Uterus (tissue), 4 donors: Measurements from ENCODE around the gene ADAMTS1. TPM values are rescaled to one million over a fixed set of nuclear protein-coding genes. Genes with fewer than 3 reads are reported as not detected.

Experiments
- DNase-seq, 2 donors: peaks; one replicate each; pipeline ENCODE4 v3.0.0-alpha.2; 2019 to 2020
- H3K27ac ChIP-seq, 2 donors: fragments of 200-600 bp; sonication (generic); 1 replicate in 1 of 2; 2 replicates in 1 of 2; pipeline ENCODE4 v1.5.1; 2016 to 2018
- H3K27me3 ChIP-seq, 2 donors: fragments of 200-600 bp; sonication (generic); one replicate each; pipeline ENCODE4 v1.5.1; 2018 to 2019; ENCODE audit warnings: control low read depth in 1 of 2
- H3K36me3 ChIP-seq, 2 donors: fragments of 200-600 bp; sonication (generic); one replicate each; pipeline ENCODE4 v1.5.1; 2019; ENCODE audit warnings: control low read depth in 1 of 2
- H3K4me1 ChIP-seq, 2 donors: fragments of 200-600 bp; sonication (generic); one replicate each; pipeline ENCODE4 v1.5.1; 2018 to 2019; ENCODE audit warnings: control low read depth in 1 of 2
- H3K4me3 ChIP-seq, 2 donors: fragments of 200-600 bp; sonication (generic); 1 replicate in 1 of 2; 2 replicates in 1 of 2; pipeline ENCODE4 v1.5.1; 2018 to 2019; ENCODE audit warnings: mild to moderate bottlenecking in 1 of 2
- H3K9me3 ChIP-seq, 2 donors: fragments of 200-600 bp; sonication (generic); one replicate each; pipeline ENCODE4 v1.5.1; 2019; ENCODE audit warnings: control low read depth in 1 of 2
- POLR2A ChIP-seq, 2 donors: fragments of 450-650 bp; IDR thresholded peaks; one replicate each; pipeline ENCODE4 v1.6.1; 2016; ENCODE audit warnings: antibody characterized with exemption in 2 of 2, mild to moderate bottlenecking in 1 of 2, moderate library complexity in 1 of 2
- intact Hi-C: fragments of 100-400 bp; cut with DNase I; formaldehyde crosslinking; loops from one replicate; pipeline ENCODE4 v1.15.1; 2023; ENCODE audit warnings: low total_unique reads
- total RNA-seq, 4 donors: library from RNA; depleted of rRNA in 3 of 4; stranded (reverse); fragments of >200 nt in 3 of 4; gene quantifications; one replicate each; pipeline versions ENCODE4 v1.1.0 to v1.2.4, GENCODE V29; 2014 to 2023
- TF ChIP-seq, protein P1 (sequence below), 4 experiments: fragments of 200-600 bp in 2 of 4; fragments of 450-650 bp in 2 of 4; sonication (generic) in 2 of 4; IDR thresholded peaks; one replicate each; pipeline ENCODE4 v1.5.1; 2016 to 2019; ENCODE audit warnings: antibody characterized with exemption in 4 of 4, mild to moderate bottlenecking in 2 of 4, moderate library complexity in 1 of 4
- donor health status: DM: yes; HTN: yes; CAD: no.

The ADAMTS1 gene
- total RNA-seq, 4 donors from 2014 or later: 96.8 to 210 (median 164) TPM

DNA sequence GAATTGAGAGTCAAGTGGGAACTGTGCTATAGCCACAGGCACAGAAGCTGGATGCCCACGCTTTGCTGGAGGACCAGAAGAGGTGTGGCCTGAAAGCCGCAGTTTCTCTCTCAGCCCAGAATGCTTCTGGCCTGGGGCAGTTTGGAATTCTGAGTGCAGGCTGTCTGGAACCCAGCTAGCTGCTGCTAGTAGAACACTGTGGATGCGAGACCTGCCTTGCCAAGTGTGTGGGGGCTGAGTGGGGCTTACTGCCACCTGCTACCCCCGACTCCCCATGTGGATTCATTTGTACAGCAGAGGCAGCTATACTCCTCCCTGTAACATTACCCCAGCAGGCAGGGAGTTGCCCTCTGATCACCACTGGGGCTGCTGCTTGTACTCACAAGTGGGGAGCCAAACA, 12.2 kb downstream of the ADAMTS1 start:
- Histone ChIP-seq H3K36me3 (no peaks in the 10 kb centered on the region), H3K27ac (no peak overlapping the region), H3K4me1 (no peaks in the 10 kb centered on the region), H3K4me3 (no peak overlapping the region), H3K9me3 (no peaks in the 10 kb centered on the region), H3K27me3 (no peaks in the 10 kb centered on the region)
- DNase-seq: no peak
- TF ChIP-seq, protein P1, sequence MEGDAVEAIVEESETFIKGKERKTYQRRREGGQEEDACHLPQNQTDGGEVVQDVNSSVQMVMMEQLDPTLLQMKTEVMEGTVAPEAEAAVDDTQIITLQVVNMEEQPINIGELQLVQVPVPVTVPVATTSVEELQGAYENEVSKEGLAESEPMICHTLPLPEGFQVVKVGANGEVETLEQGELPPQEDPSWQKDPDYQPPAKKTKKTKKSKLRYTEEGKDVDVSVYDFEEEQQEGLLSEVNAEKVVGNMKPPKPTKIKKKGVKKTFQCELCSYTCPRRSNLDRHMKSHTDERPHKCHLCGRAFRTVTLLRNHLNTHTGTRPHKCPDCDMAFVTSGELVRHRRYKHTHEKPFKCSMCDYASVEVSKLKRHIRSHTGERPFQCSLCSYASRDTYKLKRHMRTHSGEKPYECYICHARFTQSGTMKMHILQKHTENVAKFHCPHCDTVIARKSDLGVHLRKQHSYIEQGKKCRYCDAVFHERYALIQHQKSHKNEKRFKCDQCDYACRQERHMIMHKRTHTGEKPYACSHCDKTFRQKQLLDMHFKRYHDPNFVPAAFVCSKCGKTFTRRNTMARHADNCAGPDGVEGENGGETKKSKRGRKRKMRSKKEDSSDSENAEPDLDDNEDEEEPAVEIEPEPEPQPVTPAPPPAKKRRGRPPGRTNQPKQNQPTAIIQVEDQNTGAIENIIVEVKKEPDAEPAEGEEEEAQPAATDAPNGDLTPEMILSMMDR (IDR thresholded peaks at IDR 0.05): no peak
- TF ChIP-seq POLR2A (IDR thresholded peaks at IDR 0.05): no peak
- intact Hi-C loops: no loop called here

GRCh38 chr21:26832546-26832945, 12.7 kb downstream of the ADAMTS1 start:
- H3K27ac ChIP-seq: no peak overlapping the region
- no peaks in the 10 kb centered on the region for H3K9me3 ChIP-seq
- intact Hi-C loops: no loop called here
- no peaks in the 10 kb centered on the region for H3K27me3 ChIP-seq
- TF ChIP-seq POLR2A (IDR thresholded peaks at IDR 0.05): no peak
- TF ChIP-seq, protein P1 (IDR thresholded peaks at IDR 0.05): no peak
- H3K36me3 ChIP-seq: no peaks in the 10 kb centered on the region
- H3K4me3 ChIP-seq: no peak overlapping the region
- no peaks in the 10 kb centered on the region for H3K4me1 ChIP-seq
- no peak for DNase-seq

- Histone ChIP-seq H3K36me3 (no peaks in the 10 kb centered on the region), H3K27ac (no peak overlapping the region), H3K4me1 (no peaks in the 10 kb centered on the region), H3K9me3 (no peaks in the 10 kb centered on the region), H3K4me3 (no peak overlapping the region), H3K27me3 (no peaks in the 10 kb centered on the region)
- no peak for DNase-seq
- no peak for TF ChIP-seq POLR2A (IDR thresholded peaks at IDR 0.05)
- intact Hi-C loops: no loop called here
Observed at GRCh38 chr21:26826801-26827200, 18.4 kb downstream of the ADAMTS1 start.

GRCh38 chr21:26820509-26820908, 24.7 kb downstream of the ADAMTS1 start:
- Histone ChIP-seq H3K9me3 (no peaks in the 10 kb centered on the region), H3K4me1 (no peaks in the 10 kb centered on the region), H3K27me3 (no peaks in the 10 kb centered on the region), H3K27ac (no peak overlapping the region), H3K36me3 (no peaks in the 10 kb centered on the region), H3K4me3 (no peak overlapping the region)
- no peak for DNase-seq
- intact Hi-C loops: no loop called here
- TF ChIP-seq POLR2A (IDR thresholded peaks at IDR 0.05): no peak
- TF ChIP-seq, protein P1 (IDR thresholded peaks at IDR 0.05): no peak

GRCh38 chr21:26819740-26820324, 25.4 kb downstream of the ADAMTS1 start:
- no peak overlapping the region for H3K27ac ChIP-seq
- H3K4me3 ChIP-seq: no peak overlapping the region
- H3K36me3 ChIP-seq: no peaks in the 10 kb centered on the region
- intact Hi-C loops: no loop called here
- H3K4me1 ChIP-seq: no peaks in the 10 kb centered on the region
- no peaks in the 10 kb centered on the region for H3K9me3 ChIP-seq
- no peak for DNase-seq
- H3K27me3 ChIP-seq: no peaks in the 10 kb centered on the region
- TF ChIP-seq, protein P1 (IDR thresholded peaks at IDR 0.05): no peak
- no peak for TF ChIP-seq POLR2A (IDR thresholded peaks at IDR 0.05)

- H3K4me3 ChIP-seq: no peak overlapping the region
- DNase-seq: no peak
- H3K4me1 ChIP-seq: no peaks in the 10 kb centered on the region
- no peaks in the 10 kb centered on the region for H3K9me3 ChIP-seq
- no peak overlapping the region for H3K27ac ChIP-seq
- TF ChIP-seq, protein P1 (IDR thresholded peaks at IDR 0.05): no peak
- no peak for TF ChIP-seq POLR2A (IDR thresholded peaks at IDR 0.05)
- intact Hi-C loops: no loop called here
- H3K36me3 ChIP-seq: no peaks in the 10 kb centered on the region
- no peaks in the 10 kb centered on the region for H3K27me3 ChIP-seq
Observed at GRCh38 chr21:26818906-26819305, 26.3 kb downstream of the ADAMTS1 start.
